PC-9 (cell line): ENCODE data around the gene FAM89B. TPM values are rescaled to one million over a fixed set of nuclear protein-coding genes. Genes with fewer than 3 reads are reported as not detected.

Experiments used
- BruUV-seq: library from RNA; stranded (reverse); fragments of 400-500 nt; replicated peaks from 2 replicates; lab custom pipeline; 2021; lab: Mats Ljungman, UMichigan
- CTCF ChIA-PET: fragments of 300-600 bp; sonication (Branson Sonifier 250); formaldehyde crosslinking; loops from one replicate; lab custom pipeline; 2022; ENCODE audit warnings: antibody characterized with exemption; lab: Charles Lee
- POLR2A ChIA-PET: fragments of 300-600 bp; sonication (Branson Sonifier 250); formaldehyde crosslinking; loops from one replicate; lab custom pipeline; 2022; ENCODE audit warnings: antibody characterized with exemption; ENCODE audit not compliant: unreplicated experiment; lab: Charles Lee
- DNase-seq, 2 experiments: peaks; one replicate each; pipeline versions ENCODE4 v3.0.0 to v3.0.0-alpha.2; 2015 to 2022; ENCODE audit warnings: mixed read lengths in 1 of 2
- H2AFZ ChIP-seq: fragments of 200-600 bp; sonication (generic); 2 replicates; pipeline ENCODE4 v1.8.1; 2017; ENCODE audit warnings: antibody characterized with exemption
- H3F3A ChIP-seq: fragments of 200-600 bp; sonication (generic); 2 replicates; pipeline ENCODE4 v1.8.1; 2017; ENCODE audit warnings: antibody characterized with exemption, mild to moderate bottlenecking, low read depth; ENCODE audit not compliant: insufficient read depth
- H3K27ac ChIP-seq: fragments of 200-600 bp; sonication (generic); 2 replicates; pipeline ENCODE4 v1.6.1; 2016; ENCODE audit warnings: mixed run types
- H3K27me3 ChIP-seq: fragments of 200-600 bp; sonication (generic); 2 replicates; pipeline ENCODE4 v1.6.1; 2016; ENCODE audit warnings: low read depth, mixed run types; ENCODE audit not compliant: insufficient read depth
- H3K36me3 ChIP-seq: fragments of 200-600 bp; sonication (generic); 2 replicates; pipeline ENCODE4 v1.6.1; 2016; ENCODE audit warnings: low read depth, mixed run types
- H3K4me1 ChIP-seq: fragments of 200-600 bp; sonication (generic); replicated peaks from 2 replicates; pipeline ENCODE4 v1.6.1; 2016; ENCODE audit warnings: mixed run types; ENCODE audit not compliant: insufficient read depth
- H3K4me2 ChIP-seq: fragments of 200-600 bp; sonication (generic); 2 replicates; pipeline ENCODE4 v1.6.1; 2017; ENCODE audit warnings: mixed run types
- H3K4me3 ChIP-seq: fragments of 200-600 bp; sonication (generic); 2 replicates; pipeline ENCODE4 v1.6.1; 2016; ENCODE audit warnings: mixed run types
- H3K79me2 ChIP-seq: fragments of 200-600 bp; sonication (generic); 2 replicates; pipeline ENCODE4 v1.6.1; 2017; ENCODE audit warnings: low read depth, mixed run types
- H3K9me2 ChIP-seq: fragments of 200-600 bp; sonication (generic); 2 replicates; pipeline ENCODE4 v1.8.1; 2017; ENCODE audit warnings: mild to moderate bottlenecking; ENCODE audit not compliant: insufficient read depth
- H3K9me3 ChIP-seq: fragments of 200-600 bp; sonication (generic); 2 replicates; pipeline ENCODE4 v1.8.1; 2016; ENCODE audit warnings: low read depth; ENCODE audit not compliant: insufficient read depth
- H4K20me1 ChIP-seq: fragments of 200-600 bp; sonication (generic); 2 replicates; pipeline ENCODE4 v1.8.1; 2017; ENCODE audit not compliant: insufficient read depth
- EZH2 ChIP-seq: fragments of 200-600 bp; sonication (generic); IDR thresholded peaks from 2 replicates; pipeline ENCODE4 v1.8.0; 2017; ENCODE audit warnings: antibody characterized with exemption, low read depth
- intact Hi-C: fragments of 100-400 bp; cut with micrococcal nuclease; formaldehyde crosslinking; loops from one replicate; pipeline ENCODE4 v1.10.0; 2022; ENCODE audit not compliant: unreplicated experiment
- total RNA-seq: library from RNA; stranded (reverse); gene quantifications from 2 replicates; pipeline ENCODE4 v1.2.3, GENCODE V29; 2021
- TF ChIP-seq, protein P1 (sequence below): fragments of 200-600 bp; sonication (generic); conservative IDR thresholded peaks from 2 replicates; pipeline ENCODE4 v1.6.1; 2017; ENCODE audit warnings: mixed run types, antibody characterized with exemption, mild to moderate bottlenecking, moderate library complexity

FAM89B gene
- total RNA-seq, 1 experiment from 2014 or later: 53.3 TPM

DNA sequence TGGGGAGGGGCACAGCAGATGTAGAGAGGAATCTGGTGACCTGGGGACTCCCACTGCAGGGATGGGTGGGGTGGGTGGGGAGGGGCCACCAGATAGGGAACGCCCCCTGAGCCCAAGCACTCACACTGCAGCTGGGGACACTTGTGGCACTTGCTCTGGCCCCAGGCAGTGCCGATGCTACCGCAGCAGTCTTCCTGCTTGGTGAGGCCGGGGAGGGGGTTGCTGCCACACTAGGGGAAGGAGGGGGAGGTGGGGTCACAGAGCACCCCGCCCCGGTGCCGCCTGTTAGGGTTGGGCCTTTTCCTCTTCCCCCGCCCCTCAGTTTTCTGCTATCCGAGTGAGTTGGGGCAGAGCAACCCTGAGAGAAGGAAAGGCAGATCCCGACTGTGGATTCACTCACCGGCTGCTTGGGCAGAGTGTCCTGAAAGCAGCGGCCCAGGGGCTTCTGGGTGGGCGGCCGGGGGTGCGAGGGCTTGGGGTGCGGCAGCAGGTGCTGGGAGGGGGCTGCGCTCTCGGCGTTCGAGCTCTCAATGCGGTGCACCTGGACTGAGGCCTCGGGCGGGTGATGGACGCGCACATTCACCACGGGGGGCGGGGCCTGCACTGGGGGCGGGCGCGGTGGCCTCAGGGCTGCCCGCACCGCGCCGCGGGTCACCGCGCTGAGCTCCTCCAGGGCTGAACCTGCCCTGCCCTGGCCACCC, 18.9 kb upstream of the FAM89B start:
- Histone ChIP-seq H3K27me3 (no peaks in the 10 kb centered on the region), H3K9me2 (no peaks in the 10 kb centered on the region), H3K4me2 (peak overlapping the region; percentile 86), H3K4me1 (peaks cover 42% of the 10 kb centered on the region), H4K20me1 (peaks cover 16% of the 10 kb centered on the region), H3K36me3 (peaks cover 31% of the 10 kb centered on the region), H3K79me2 (peaks cover 50% of the 10 kb centered on the region), H3K27ac (peak overlapping the region; percentile 63), H2AFZ (no peak overlapping the region), H3F3A (peaks cover 64% of the 10 kb centered on the region), H3K9me3 (no peaks in the 10 kb centered on the region), H3K4me3 (peak overlapping the region; percentile 60)
- TF ChIP-seq, protein P1, sequence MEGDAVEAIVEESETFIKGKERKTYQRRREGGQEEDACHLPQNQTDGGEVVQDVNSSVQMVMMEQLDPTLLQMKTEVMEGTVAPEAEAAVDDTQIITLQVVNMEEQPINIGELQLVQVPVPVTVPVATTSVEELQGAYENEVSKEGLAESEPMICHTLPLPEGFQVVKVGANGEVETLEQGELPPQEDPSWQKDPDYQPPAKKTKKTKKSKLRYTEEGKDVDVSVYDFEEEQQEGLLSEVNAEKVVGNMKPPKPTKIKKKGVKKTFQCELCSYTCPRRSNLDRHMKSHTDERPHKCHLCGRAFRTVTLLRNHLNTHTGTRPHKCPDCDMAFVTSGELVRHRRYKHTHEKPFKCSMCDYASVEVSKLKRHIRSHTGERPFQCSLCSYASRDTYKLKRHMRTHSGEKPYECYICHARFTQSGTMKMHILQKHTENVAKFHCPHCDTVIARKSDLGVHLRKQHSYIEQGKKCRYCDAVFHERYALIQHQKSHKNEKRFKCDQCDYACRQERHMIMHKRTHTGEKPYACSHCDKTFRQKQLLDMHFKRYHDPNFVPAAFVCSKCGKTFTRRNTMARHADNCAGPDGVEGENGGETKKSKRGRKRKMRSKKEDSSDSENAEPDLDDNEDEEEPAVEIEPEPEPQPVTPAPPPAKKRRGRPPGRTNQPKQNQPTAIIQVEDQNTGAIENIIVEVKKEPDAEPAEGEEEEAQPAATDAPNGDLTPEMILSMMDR: no peak
- no peak for TF ChIP-seq EZH2
- ChIA-PET CTCF (interaction anchor here (0.5 to 0.7 kb wide), 4 partner anchors 17 to 200 kb away, joined by 3 to 5 read pairs (median 3); partner anchors contain the start of genes FAM89B and ZNRD2), POLR2A (interaction anchor here (0.5 to 1.4 kb wide), 11 partner anchors 12 to 183 kb away, joined by 3 to 15 read pairs (median 4); partner anchors contain the start of genes FAM89B, KCNK7, NEAT1 and PCNX3)
- BruUV-seq: no TSS peak
- intact Hi-C loops: no loop called here
- DNase-seq: peak; percentile 79 to 93

DNA sequence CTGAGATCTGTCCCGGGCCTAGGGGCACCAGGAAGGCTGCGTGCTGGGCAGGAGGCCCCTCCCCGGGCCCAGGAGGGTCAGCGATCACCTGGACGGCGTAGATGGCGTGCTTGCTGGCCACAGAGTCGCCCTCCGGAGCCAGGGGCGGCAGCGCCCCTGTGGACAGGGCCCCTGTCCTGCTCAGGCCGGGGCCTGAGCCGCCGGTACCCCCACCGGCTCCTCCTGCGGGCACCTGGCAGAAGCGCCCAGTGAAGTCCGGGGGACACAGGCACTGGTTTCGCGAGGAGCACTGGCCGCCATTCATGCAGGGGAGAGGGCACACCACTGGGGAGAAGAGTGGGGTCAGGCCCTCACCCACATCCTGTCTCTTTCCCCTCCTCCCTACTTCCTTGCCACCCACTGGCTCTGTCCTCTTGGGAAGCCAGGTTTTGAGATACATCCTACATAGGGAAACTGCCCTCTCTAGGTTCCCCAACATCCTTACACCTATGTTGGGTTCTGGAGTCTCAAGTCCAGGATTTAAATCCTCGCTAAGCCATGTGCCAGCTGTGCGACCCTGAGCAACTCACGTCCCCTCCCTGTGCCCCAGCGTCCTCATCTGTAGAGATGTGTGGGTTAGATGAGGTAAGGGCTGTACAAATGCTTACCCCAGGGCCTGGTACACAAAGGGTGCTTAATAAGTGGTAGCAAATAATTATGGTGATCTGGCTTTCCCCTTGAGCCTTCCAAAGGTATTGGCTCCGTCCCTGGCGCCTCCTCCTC, 18.1 kb upstream of the FAM89B start:
- ChIA-PET POLR2A (interaction anchor here (0.6 to 1.0 kb wide), 4 partner anchors 42 to 183 kb away, joined by 3 to 15 read pairs (median 4); partner anchors contain the start of genes KCNK7, NEAT1 and PCNX3), CTCF (interaction anchor here (0.5 to 1.4 kb wide), 3 partner anchors 13 to 201 kb away, joined by 3 to 7 read pairs (median 5); no protein-coding TSS in a partner anchor)
- H3K9me2 ChIP-seq: no peaks in the 10 kb centered on the region
- BruUV-seq: no TSS peak
- no peak for TF ChIP-seq EZH2
- TF ChIP-seq, protein P1: no peak
- peak overlapping the region; percentile 86 for H3K4me2 ChIP-seq
- peaks cover 63% of the 10 kb centered on the region for H3F3A ChIP-seq
- intact Hi-C loops: no loop called here
- peaks cover 24% of the 10 kb centered on the region for H3K36me3 ChIP-seq
- no peaks in the 10 kb centered on the region for H3K9me3 ChIP-seq
- H4K20me1 ChIP-seq: peaks cover 16% of the 10 kb centered on the region
- H2AFZ ChIP-seq: no peak overlapping the region
- peaks cover 56% of the 10 kb centered on the region for H3K79me2 ChIP-seq
- peak overlapping the region; percentile 63 for H3K27ac ChIP-seq
- H3K4me3 ChIP-seq: peak overlapping the region; percentile 60
- no peaks in the 10 kb centered on the region for H3K27me3 ChIP-seq
- peaks cover 50% of the 10 kb centered on the region for H3K4me1 ChIP-seq
- DNase-seq: no peak

DNA sequence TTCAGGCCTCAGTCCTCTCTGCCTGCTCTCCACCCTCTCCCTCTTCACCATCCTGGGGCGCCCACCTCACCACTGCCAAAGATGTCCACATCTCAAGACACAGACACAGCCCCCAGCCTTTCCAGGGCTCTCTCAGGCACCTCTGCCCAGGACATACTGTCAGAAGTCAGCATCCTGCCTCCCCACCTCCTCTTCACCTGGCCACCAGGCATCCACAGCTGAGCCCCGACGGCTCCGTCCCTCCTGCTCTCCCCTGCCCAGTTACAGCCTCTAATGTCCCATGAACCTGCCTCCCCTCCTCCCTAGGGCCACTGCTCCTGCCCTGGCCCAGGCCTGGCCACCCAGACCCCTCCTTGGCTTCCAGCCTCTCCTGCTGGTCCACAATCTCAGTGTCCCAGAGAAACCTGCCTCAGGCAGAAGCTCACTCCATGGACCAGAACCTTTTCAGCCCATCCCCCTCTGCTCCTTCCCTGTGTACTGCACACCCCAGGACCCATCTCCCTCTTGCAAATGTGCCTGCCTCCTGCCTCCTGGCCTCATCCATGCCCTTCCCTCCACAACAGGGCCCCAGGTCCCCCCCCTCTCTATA, 17.4 kb upstream of the FAM89B start:
- peaks cover 56% of the 10 kb centered on the region for H3K79me2 ChIP-seq

More for the DNA sequence above, 17.4 kb upstream of the FAM89B start:
- H3K4me1 ChIP-seq: peaks cover 57% of the 10 kb centered on the region
- no peak for DNase-seq
- H3K27me3 ChIP-seq: no peaks in the 10 kb centered on the region
- intact Hi-C loops: loop anchor here (1.0 to 5.0 kb wide), 5 partner anchors 14 to 457 kb away; partner anchors contain the start of genes C11orf68, CST6, DRAP1 and NEAT1
- no peak overlapping the region for H2AFZ ChIP-seq
- H3K27ac ChIP-seq: peak overlapping the region; percentile 63
- H3K9me2 ChIP-seq: no peaks in the 10 kb centered on the region
- H3K4me3 ChIP-seq: peak overlapping the region; percentile 60; the same call in 1 of the 2 replicates
- TF ChIP-seq, protein P1: no peak
- TF ChIP-seq EZH2: no peak
- peaks cover 11% of the 10 kb centered on the region for H4K20me1 ChIP-seq
- POLR2A ChIA-PET: interaction anchor here (0.6 to 0.8 kb wide), 2 partner anchors 40 to 78 kb away, joined by 5 to 9 read pairs; no protein-coding TSS in a partner anchor
- H3K4me2 ChIP-seq: peak overlapping the region; percentile 86
- no TSS peak for BruUV-seq
- peaks cover 24% of the 10 kb centered on the region for H3K36me3 ChIP-seq
- no peaks in the 10 kb centered on the region for H3K9me3 ChIP-seq
- CTCF ChIA-PET: interaction anchor here (1.4 kb wide), 1 partner anchor 14 kb away, joined by 7 read pairs; no protein-coding TSS in a partner anchor
- peaks cover 69% of the 10 kb centered on the region for H3F3A ChIP-seq
